K562 (cell line): ENCODE data around the gene U2SURP. TPM values are rescaled to one million over a fixed set of nuclear protein-coding genes. Genes with fewer than 3 reads are reported as not detected.

Experiments
- AFF4 ChIP-seq: sonication (generic); formaldehyde crosslinking; IDR thresholded peaks from 2 replicates; pipeline ENCODE4 v1.8.0; 2023; ENCODE audit warnings: mild to moderate bottlenecking, missing genetic modification reagents
- E2F6 ChIP-seq, 2 experiments: IDR thresholded peaks; 2 replicates each; pipeline ENCODE4 v1.6.1; 2011; ENCODE audit warnings: borderline replicate concordance in 1 of 2, control low read depth in 1 of 2, low read depth in 1 of 2, low read length in 1 of 2, mild to moderate bottlenecking in 1 of 2, mixed read lengths in 1 of 2, moderate library complexity in 1 of 2; ENCODE audit not compliant: insufficient read depth in 1 of 2, insufficient read length in 1 of 2, poor library complexity in 1 of 2, severe bottlenecking in 1 of 2; ENCODE audit errors: extremely low read depth in 1 of 2
- FOXA1 ChIP-seq: fragments of 450-650 bp; IDR thresholded peaks from 2 replicates; pipeline ENCODE4 v1.6.1; 2016; ENCODE audit warnings: mild to moderate bottlenecking, borderline replicate concordance
- FOXP1 ChIP-seq: sonication (generic); formaldehyde crosslinking; IDR thresholded peaks from 2 replicates; pipeline ENCODE4 v1.8.0; 2022; ENCODE audit warnings: mild to moderate bottlenecking, missing genetic modification reagents
- FOXP4 ChIP-seq: sonication (generic); formaldehyde crosslinking; IDR thresholded peaks from 2 replicates; pipeline ENCODE4 v1.8.0; 2022; ENCODE audit warnings: mild to moderate bottlenecking, missing genetic modification reagents, borderline replicate concordance
- POLR2A ChIP-seq: fragments of 450-650 bp; conservative IDR thresholded peaks from 2 replicates; pipeline ENCODE4 v1.6.1; 2016
- RREB1 ChIP-seq: fragments of 250-450 bp; sonication (Bioruptor Pico); IDR thresholded peaks from 2 replicates; pipeline ENCODE4 v1.4.0; 2020
- SMC3 ChIP-seq: conservative IDR thresholded peaks from 2 replicates; pipeline ENCODE4 v1.6.1; 2011; ENCODE audit warnings: low read depth, low read length, improper control_type of control experiment; ENCODE audit not compliant: insufficient read depth
- SREBF2 ChIP-seq: sonication (generic); formaldehyde crosslinking; IDR thresholded peaks from 2 replicates; pipeline ENCODE4 v1.4.0; 2020; ENCODE audit warnings: mild to moderate bottlenecking, missing genetic modification reagents
- STAG1 ChIP-seq: sonication (generic); formaldehyde crosslinking; IDR thresholded peaks from 2 replicates; pipeline ENCODE4 v1.5.0; 2020; ENCODE audit warnings: missing genetic modification reagents, borderline replicate concordance
- XRCC5 ChIP-seq: fragments of 200-400 bp; formaldehyde crosslinking; IDR thresholded peaks from 2 replicates; pipeline ENCODE4 v1.6.1; 2017; ENCODE audit warnings: low read depth, mild to moderate bottlenecking, low read length
- ZNF134 ChIP-seq: fragments of 250-450 bp; sonication (Bioruptor Pico); conservative IDR thresholded peaks from 2 replicates; pipeline ENCODE4 v1.4.0; 2020
- polyA plus RNA-seq, 8 experiments: library from polyadenylated mRNA; depleted of rRNA in 4 of 8; stranded (reverse) in 5 of 8; unstranded in 3 of 8; fragments of >200 nt; fragmentation: Nextera tagmentation in 2 of 8; fragmentation: Illumina TruSeq in 1 of 8; extraction: Ambion mirVana in 2 of 8; extraction: Trizol in 1 of 8; gene quantifications; 2 replicates each; pipeline versions ENCODE4 v1.2.1 to v1.2.3, GENCODE V29; 2011 to 2014; ENCODE audit warnings: inconsistent platforms in 1 of 8, missing spikeins in 1 of 8
- total RNA-seq, 7 experiments: library from RNA; depleted of rRNA in 6 of 7; stranded (reverse); fragments of >200 nt in 6 of 7; fragmentation: Illumina TruSeq in 2 of 7; extraction: Trizol in 2 of 7; gene quantifications; 2 replicates each; pipeline versions ENCODE4 v1.2.1 to v1.2.3, GENCODE V29; 2011 to 2021; ENCODE audit warnings: low replicate concordance in 1 of 7

U2SURP gene
- total and polyA plus RNA-seq, 9 of the 15 experiments (the other 6 are each of a cell fraction or from before 2014, with no cell fraction given): 128 to 322 (median 191) TPM

GRCh38 chr3:143001369-143002082, at the start of gene U2SURP (continued):
- TF ChIP-seq AFF4 (CRISPR knock-in tag): peak; percentile 70
- TF ChIP-seq FOXP4 (CRISPR knock-in tag): no peak
- TF ChIP-seq FOXA1: no peak
- 0 out of 2 replicates have a peak, but pooled peaks have one; percentile 62 for TF ChIP-seq SREBF2 (CRISPR knock-in tag)
- peak; percentile 67; the same call in 1 of the 2 replicates for TF ChIP-seq FOXP1 (CRISPR knock-in tag)
- TF ChIP-seq SMC3: no peak
- TF ChIP-seq XRCC5: peak; percentile 99
- TF ChIP-seq RREB1 (CRISPR knock-in tag): no peak
- TF ChIP-seq ZNF134: no peak
- no peak for TF ChIP-seq STAG1 (CRISPR knock-in tag)
- peak; percentile 88 for TF ChIP-seq POLR2A
- TF ChIP-seq E2F6 (IDR thresholded peaks at IDR 0.05; ENCODE audit: borderline replicate concordance in 1 of 2, extremely low read depth in 1 of 2, insufficient read depth in 1 of 2, insufficient read length in 1 of 2, low read depth in 1 of 2, low read length in 1 of 2, poor library complexity in 1 of 2, severe bottlenecking in 1 of 2): peak in 1 of 2 experiments; percentile 65
